Activated T-helper 17 cell treated with anti-CD3 and anti-CD28 coated beads, Interleukin-2, amount 50 U/mL, for 72 hours (primary cell): Measurements from ENCODE around the gene COL27A1. TPM values are rescaled to one million over a fixed set of nuclear protein-coding genes. Genes with fewer than 3 reads are reported as not detected.

Experiments
- ATAC-seq: fragments of 150-1000 bp; cut with Tn5 transposase; replicated peaks from 2 replicates; pipeline ENCODE4 v1.10.0; 2021; ENCODE audit warnings: mild to moderate bottlenecking, moderate library complexity
- H3K27ac Mint-ChIP-seq: one replicate; pipeline ENCODE4 v1.8.0; 2022; ENCODE audit warnings: mixed read lengths
- H3K27me3 Mint-ChIP-seq: one replicate; pipeline ENCODE4 v1.8.0; 2022; ENCODE audit warnings: mixed read lengths
- H3K36me3 Mint-ChIP-seq: one replicate; pipeline ENCODE4 v1.8.0; 2022; ENCODE audit warnings: low read depth, mild to moderate bottlenecking, mixed read lengths
- H3K4me1 Mint-ChIP-seq: one replicate; pipeline ENCODE4 v1.8.0; 2022; ENCODE audit warnings: mixed read lengths
- H3K4me3 Mint-ChIP-seq: one replicate; pipeline ENCODE4 v1.8.0; 2022; ENCODE audit warnings: mild to moderate bottlenecking, mixed read lengths
- H3K9me3 Mint-ChIP-seq: one replicate; pipeline ENCODE4 v1.8.0; 2022; ENCODE audit warnings: mixed read lengths
- total RNA-seq, 2 donors: library from RNA; stranded (reverse); gene quantifications; one replicate each; pipeline ENCODE4 v1.2.3, GENCODE V29; 2022

Gene COL27A1
- total RNA-seq, 2 donors from 2014 or later = 7.8 to 12.0 TPM

GRCh38 chr9:114165407-114166102 is 10.2 kb downstream of the COL27A1 start:
- no peak overlapping the region for H3K27ac Mint-ChIP-seq
- no peaks in the 10 kb centered on the region for H3K4me1 Mint-ChIP-seq
- H3K9me3 Mint-ChIP-seq = no peaks in the 10 kb centered on the region
- H3K4me3 Mint-ChIP-seq = no peak overlapping the region
- H3K27me3 Mint-ChIP-seq = no peaks in the 10 kb centered on the region
- no peaks in the 10 kb centered on the region for H3K36me3 Mint-ChIP-seq
- no peak for ATAC-seq

- H3K27ac Mint-ChIP-seq = no peak overlapping the region
- no peaks in the 10 kb centered on the region for H3K4me1 Mint-ChIP-seq
- no peaks in the 10 kb centered on the region for H3K27me3 Mint-ChIP-seq
- H3K9me3 Mint-ChIP-seq = no peaks in the 10 kb centered on the region
- H3K4me3 Mint-ChIP-seq = no peak overlapping the region
- ATAC-seq = no peak
- H3K36me3 Mint-ChIP-seq = no peaks in the 10 kb centered on the region
Measured at GRCh38 chr9:114166103-114166470, 10.8 kb downstream of the COL27A1 start.

GRCh38 chr9:114166614-114167572 is 11.6 kb downstream of the COL27A1 start:
- Mint-ChIP-seq H3K36me3 (no peaks in the 10 kb centered on the region), H3K27ac (no peak overlapping the region), H3K4me3 (no peak overlapping the region), H3K9me3 (no peaks in the 10 kb centered on the region), H3K27me3 (no peaks in the 10 kb centered on the region), H3K4me1 (no peaks in the 10 kb centered on the region)
- ATAC-seq = no peak

- no peak for ATAC-seq
- Mint-ChIP-seq H3K27ac (no peak overlapping the region), H3K4me1 (no peaks in the 10 kb centered on the region), H3K9me3 (no peaks in the 10 kb centered on the region), H3K27me3 (no peaks in the 10 kb centered on the region), H3K4me3 (no peak overlapping the region), H3K36me3 (no peaks in the 10 kb centered on the region)
Measured at GRCh38 chr9:114167591-114168091, 12.3 kb downstream of the COL27A1 start.

- H3K9me3 Mint-ChIP-seq = no peaks in the 10 kb centered on the region
- H3K4me3 Mint-ChIP-seq = no peak overlapping the region
- H3K4me1 Mint-ChIP-seq = no peaks in the 10 kb centered on the region
- H3K27me3 Mint-ChIP-seq = no peaks in the 10 kb centered on the region
- no peaks in the 10 kb centered on the region for H3K36me3 Mint-ChIP-seq
- H3K27ac Mint-ChIP-seq = no peak overlapping the region
- ATAC-seq = no peak
Measured at GRCh38 chr9:114168281-114169028, 13.1 kb downstream of the COL27A1 start.

- Mint-ChIP-seq H3K36me3 (no peaks in the 10 kb centered on the region), H3K9me3 (no peaks in the 10 kb centered on the region), H3K4me1 (no peaks in the 10 kb centered on the region), H3K27me3 (no peaks in the 10 kb centered on the region), H3K27ac (no peak overlapping the region), H3K4me3 (no peak overlapping the region)
- ATAC-seq = no peak
Measured at GRCh38 chr9:114169029-114169951, 14.0 kb downstream of the COL27A1 start.

- no peak overlapping the region for H3K4me3 Mint-ChIP-seq
- ATAC-seq = no peak
- H3K9me3 Mint-ChIP-seq = no peaks in the 10 kb centered on the region
- H3K4me1 Mint-ChIP-seq = no peaks in the 10 kb centered on the region
- no peak overlapping the region for H3K27ac Mint-ChIP-seq
- no peaks in the 10 kb centered on the region for H3K36me3 Mint-ChIP-seq
- H3K27me3 Mint-ChIP-seq = no peaks in the 10 kb centered on the region
Measured at GRCh38 chr9:114169952-114170770, 14.8 kb downstream of the COL27A1 start.

- H3K9me3 Mint-ChIP-seq = no peaks in the 10 kb centered on the region
- H3K4me3 Mint-ChIP-seq = no peak overlapping the region
- no peak overlapping the region for H3K27ac Mint-ChIP-seq
- H3K36me3 Mint-ChIP-seq = no peaks in the 10 kb centered on the region
- no peaks in the 10 kb centered on the region for H3K4me1 Mint-ChIP-seq
- no peaks in the 10 kb centered on the region for H3K27me3 Mint-ChIP-seq
- ATAC-seq = no peak
Measured at GRCh38 chr9:114170771-114171461, 15.6 kb downstream of the COL27A1 start.

GRCh38 chr9:114171500-114171899 is 16.2 kb downstream of the COL27A1 start:
- no peak overlapping the region for H3K4me3 Mint-ChIP-seq
- H3K27ac Mint-ChIP-seq = no peak overlapping the region
- no peak for ATAC-seq
- H3K27me3 Mint-ChIP-seq = no peaks in the 10 kb centered on the region
- no peaks in the 10 kb centered on the region for H3K36me3 Mint-ChIP-seq
- H3K4me1 Mint-ChIP-seq = no peaks in the 10 kb centered on the region
- H3K9me3 Mint-ChIP-seq = no peaks in the 10 kb centered on the region

- H3K4me1 Mint-ChIP-seq = no peaks in the 10 kb centered on the region
- no peak overlapping the region for H3K27ac Mint-ChIP-seq
- no peak for ATAC-seq
- no peaks in the 10 kb centered on the region for H3K36me3 Mint-ChIP-seq
- no peak overlapping the region for H3K4me3 Mint-ChIP-seq
- H3K9me3 Mint-ChIP-seq = no peaks in the 10 kb centered on the region
- peaks cover 4% of the 10 kb centered on the region for H3K27me3 Mint-ChIP-seq
Measured at GRCh38 chr9:114172981-114173833, 17.9 kb downstream of the COL27A1 start.

GRCh38 chr9:114174557-114174875 is 19.2 kb downstream of the COL27A1 start:
- no peak overlapping the region for H3K27ac Mint-ChIP-seq
- H3K9me3 Mint-ChIP-seq = no peaks in the 10 kb centered on the region
- no peak for ATAC-seq
- H3K4me3 Mint-ChIP-seq = no peak overlapping the region
- H3K27me3 Mint-ChIP-seq = peaks cover 4% of the 10 kb centered on the region
- no peaks in the 10 kb centered on the region for H3K4me1 Mint-ChIP-seq
- no peaks in the 10 kb centered on the region for H3K36me3 Mint-ChIP-seq
